Adrenal gland (tissue), 5 donors: ENCODE measurements around the gene ZNF396.

ENCODE experiments used
- CTCF ChIP-seq, 6 experiments: fragments of 450-650 bp in 4 of 6; fragments of 200-600 bp in 2 of 6; sonication (generic) in 1 of 6; IDR thresholded peaks; 1 replicate in 5 of 6; 2 replicates in 1 of 6; pipeline versions ENCODE4 v1.5.1 to v1.8.0; 2016 to 2021; ENCODE audit warnings: antibody characterized with exemption in 6 of 6, mild to moderate bottlenecking in 2 of 6, moderate library complexity in 1 of 6
- POLR2A ChIP-seq, 2 donors: fragments of 450-650 bp; IDR thresholded peaks; one replicate each; pipeline ENCODE4 v1.6.1; 2017; ENCODE audit warnings: antibody characterized with exemption in 2 of 2, mild to moderate bottlenecking in 2 of 2, moderate library complexity in 1 of 2
- donor health status: DM: no; HTN: no; CAD: no.

DNA sequence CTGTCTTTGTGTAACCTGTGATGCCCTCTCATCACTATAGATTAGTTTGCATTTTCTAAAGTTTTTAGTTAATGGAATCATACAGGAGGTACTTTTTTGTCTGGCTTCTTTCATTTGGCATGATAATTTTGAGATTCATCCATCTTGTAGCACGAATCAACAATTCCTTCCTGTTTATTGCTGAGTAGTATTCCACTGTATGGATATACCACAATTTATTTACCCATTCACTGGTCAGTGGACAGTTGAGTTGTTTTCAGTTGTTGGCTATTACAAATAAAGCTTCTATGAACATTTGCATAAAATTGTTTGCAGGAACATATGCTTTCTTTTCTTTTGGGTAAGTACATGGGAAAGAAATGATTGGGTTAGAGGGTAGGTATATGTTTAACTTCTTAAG, 40.1 kb upstream of the ZNF396 start:
- no peak for TF ChIP-seq CTCF (IDR thresholded peaks at IDR 0.05)
- no peak for TF ChIP-seq POLR2A (IDR thresholded peaks at IDR 0.05)
